GM23248 (cell line): ENCODE measurements around the gene LSM14B. TPM values are rescaled to one million over a fixed set of nuclear protein-coding genes. Genes with fewer than 3 reads are reported as not detected.

Experiments
- DNase-seq: peaks from one replicate; pipeline ENCODE4 v3.0.0-alpha.2; 2015
- H2AFZ ChIP-seq: fragments of 200-600 bp; sonication (generic); 2 replicates; pipeline ENCODE4 v1.6.1; 2016; ENCODE audit warnings: antibody characterized with exemption
- H3F3A ChIP-seq: fragments of 200-600 bp; sonication (generic); 2 replicates; pipeline ENCODE4 v1.6.1; 2016; ENCODE audit warnings: mild to moderate bottlenecking, antibody characterized with exemption, mixed run types; ENCODE audit not compliant: insufficient read depth
- H3K27ac ChIP-seq: fragments of 200-600 bp; sonication (generic); 2 replicates; pipeline ENCODE4 v1.5.1; 2016; ENCODE audit warnings: mild to moderate bottlenecking
- H3K27me3 ChIP-seq: fragments of 200-600 bp; sonication (generic); replicated peaks from 2 replicates; pipeline ENCODE4 v1.6.1; 2016; ENCODE audit warnings: mild to moderate bottlenecking; ENCODE audit not compliant: insufficient read depth
- H3K36me3 ChIP-seq: fragments of 200-600 bp; sonication (generic); 2 replicates; pipeline ENCODE4 v1.6.1; 2016; ENCODE audit warnings: low read depth, mild to moderate bottlenecking
- H3K4me1 ChIP-seq: fragments of 200-600 bp; sonication (generic); 2 replicates; pipeline ENCODE4 v1.6.1; 2016; ENCODE audit warnings: mild to moderate bottlenecking; ENCODE audit not compliant: insufficient read depth
- H3K4me2 ChIP-seq: fragments of 200-600 bp; sonication (generic); one replicate; pipeline ENCODE4 v1.6.1; 2016; ENCODE audit warnings: mild to moderate bottlenecking; ENCODE audit not compliant: unreplicated experiment
- H3K4me3 ChIP-seq: fragments of 200-600 bp; sonication (generic); 2 replicates; pipeline ENCODE4 v1.5.1; 2016; ENCODE audit warnings: mild to moderate bottlenecking
- H3K79me2 ChIP-seq: fragments of 200-600 bp; sonication (generic); 2 replicates; pipeline ENCODE4 v1.6.1; 2016; ENCODE audit warnings: mild to moderate bottlenecking; ENCODE audit not compliant: insufficient read depth
- H3K9ac ChIP-seq: fragments of 200-600 bp; sonication (generic); 2 replicates; pipeline ENCODE4 v1.6.1; 2016; ENCODE audit warnings: mild to moderate bottlenecking
- H3K9me2 ChIP-seq: fragments of 200-600 bp; sonication (generic); 2 replicates; pipeline ENCODE4 v1.6.1; 2016; ENCODE audit warnings: mixed run types, mild to moderate bottlenecking, moderate library complexity; ENCODE audit not compliant: insufficient read depth
- H3K9me3 ChIP-seq: fragments of 200-600 bp; sonication (generic); one replicate; pipeline ENCODE4 v1.6.1; 2017; ENCODE audit warnings: low read depth
- H4K20me1 ChIP-seq: fragments of 200-600 bp; sonication (generic); 2 replicates; pipeline ENCODE4 v1.6.0; 2016; ENCODE audit not compliant: insufficient read depth
- EZH2 ChIP-seq: fragments of 200-600 bp; sonication (generic); IDR thresholded peaks from 2 replicates; pipeline ENCODE4 v1.6.1; 2018; ENCODE audit warnings: antibody characterized with exemption, mild to moderate bottlenecking; ENCODE audit not compliant: insufficient read depth, poor library complexity, severe bottlenecking
- EZH2phosphoT487 ChIP-seq: fragments of 200-600 bp; sonication (generic); IDR thresholded peaks from 2 replicates; pipeline ENCODE4 v1.6.1; 2018; ENCODE audit warnings: antibody characterized with exemption, moderate library complexity, mild to moderate bottlenecking, low read depth; ENCODE audit not compliant: insufficient read depth
- WGBS, 2 experiments: methylation state at CpG; one replicate each; pipeline ENCODE4 v1.1.6; 2015 to 2017; ENCODE audit warnings: low lambda C conversion rate in 2 of 2, low coverage in 1 of 2; ENCODE audit errors: missing lambda C conversion rate in 2 of 2; 5-methylcytosine and 5-hydroxymethylcytosine counted together
- in situ Hi-C: fragments of 300-500 bp; cut with MboI; formaldehyde crosslinking; loops from 2 replicates; pipeline ENCODE4 v1.15.0; 2020
- polyA plus RNA-seq: library from polyadenylated mRNA; unstranded; fragments of >200 nt; fragmentation: Nextera tagmentation; extraction: Ambion mirVana; gene quantifications from 2 replicates; pipeline ENCODE4 v1.2.1, GENCODE V29; 2016
- total RNA-seq: library from RNA; depleted of rRNA; stranded (reverse); fragments of >200 nt; shearing (Covaris generic); gene quantifications from 2 replicates; pipeline ENCODE4 v1.2.3, GENCODE V29; 2014

Gene LSM14B
- total and polyA plus RNA-seq, 2 experiments from 2014 or later = 1.3 to 28.0 TPM

DNA sequence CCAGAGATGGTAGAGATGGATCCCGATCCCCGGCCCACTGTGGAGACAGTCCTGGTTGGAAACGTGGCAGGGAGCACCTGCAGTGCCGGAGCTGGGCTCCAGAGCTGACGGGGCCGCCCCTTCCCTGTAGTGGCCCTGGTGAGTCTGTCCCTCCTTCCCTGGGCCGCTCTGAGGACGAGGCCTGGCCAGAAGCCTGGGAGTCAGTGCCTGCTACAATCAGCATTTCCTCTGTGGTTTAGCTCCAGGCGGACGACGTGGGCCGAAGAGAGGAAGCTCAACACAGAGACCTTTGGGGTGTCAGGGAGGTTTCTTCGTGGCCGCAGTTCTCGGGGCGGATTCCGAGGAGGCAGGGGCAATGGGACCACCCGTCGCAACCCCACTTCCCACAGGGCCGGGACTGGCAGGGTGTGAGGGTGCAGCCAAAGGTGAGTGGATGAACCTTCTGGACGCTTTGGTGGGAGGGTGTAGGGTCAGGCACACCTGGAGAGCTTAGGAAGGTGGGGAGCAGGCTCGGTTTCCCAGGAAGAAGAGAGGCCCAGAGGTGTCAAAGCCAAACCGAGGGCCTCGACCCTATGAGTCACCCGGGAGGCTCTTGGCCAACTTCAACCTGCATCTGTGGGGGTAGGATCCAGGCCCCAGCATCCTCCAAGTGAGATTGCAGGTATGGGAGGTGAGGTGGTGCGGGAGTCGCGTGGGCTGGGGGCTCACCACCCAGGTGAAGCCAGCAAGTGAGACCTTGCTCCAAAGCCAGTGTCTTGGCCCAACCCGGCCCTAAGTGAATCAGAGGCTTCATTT is 11.0 kb downstream of the LSM14B start:
- no peak overlapping the region for H3K27ac ChIP-seq
- peaks cover 46% of the 10 kb centered on the region for H3K36me3 ChIP-seq
- no peak overlapping the region for H3K4me2 ChIP-seq
- peaks cover 39% of the 10 kb centered on the region for H3K79me2 ChIP-seq
- H2AFZ ChIP-seq = no peak overlapping the region
- H3K9me3 ChIP-seq = no peaks in the 10 kb centered on the region
- no peaks in the 10 kb centered on the region; the same call in 1 of the 2 replicates for H4K20me1 ChIP-seq
- no peaks in the 10 kb centered on the region for H3K9me2 ChIP-seq
- H3K9ac ChIP-seq = no peak overlapping the region
- in situ Hi-C loops = loop anchor here (10.0 kb wide), 1 partner anchor 108 kb away; no protein-coding TSS in a partner anchor
- no peak overlapping the region for H3K4me3 ChIP-seq
- no peaks in the 10 kb centered on the region for H3K4me1 ChIP-seq
- no peaks in the 10 kb centered on the region for H3K27me3 ChIP-seq
- WGBS, 2 experiments = 79 to 81% methylated on average over 27 to 29 of the region's 29 CpGs
- peaks cover 40% of the 10 kb centered on the region for H3F3A ChIP-seq
- TF ChIP-seq EZH2phosphoT487 (no peak), EZH2 (no peak)
- DNase-seq = no peak

DNA sequence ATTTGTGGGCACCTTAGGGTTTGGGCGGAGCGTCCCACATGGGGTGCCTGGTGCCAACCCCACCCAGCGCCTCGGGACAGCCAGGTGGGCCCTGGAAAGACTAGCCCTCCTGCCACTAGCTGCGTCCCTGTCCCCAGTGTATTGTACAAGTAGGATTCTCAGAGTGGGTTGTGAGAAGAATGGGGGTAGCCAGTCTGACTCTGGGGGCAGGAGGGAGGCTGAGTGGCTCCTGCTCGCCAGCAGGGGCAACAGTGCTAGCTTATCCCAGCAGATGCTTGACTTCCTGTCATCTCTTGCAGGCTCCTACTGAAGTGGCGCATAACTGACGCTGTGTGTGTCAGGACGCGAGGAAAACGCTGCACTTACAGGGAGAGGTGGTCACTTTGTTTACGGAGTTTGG is 11.6 kb downstream of the LSM14B start:
- H4K20me1 ChIP-seq = no peaks in the 10 kb centered on the region; the same call in 1 of the 2 replicates
- TF ChIP-seq EZH2 = no peak
- no peak for TF ChIP-seq EZH2phosphoT487
- WGBS, 2 experiments = 81 to 82% methylated on average over 12 of the region's 12 CpGs
- no peaks in the 10 kb centered on the region for H3K4me1 ChIP-seq
- H3K27me3 ChIP-seq = no peaks in the 10 kb centered on the region
- no peak overlapping the region for H3K9ac ChIP-seq
- H3K9me3 ChIP-seq = no peaks in the 10 kb centered on the region
- in situ Hi-C loops = loop anchor here (10.0 kb wide), 1 partner anchor 109 kb away; no protein-coding TSS in a partner anchor
- peaks cover 45% of the 10 kb centered on the region for H3K79me2 ChIP-seq
- H3F3A ChIP-seq = peaks cover 40% of the 10 kb centered on the region
- H3K36me3 ChIP-seq = peaks cover 49% of the 10 kb centered on the region
- no peak overlapping the region for H2AFZ ChIP-seq
- no peak overlapping the region for H3K27ac ChIP-seq
- no peak for DNase-seq
- H3K4me3 ChIP-seq = no peak overlapping the region
- no peak overlapping the region for H3K4me2 ChIP-seq
- H3K9me2 ChIP-seq = no peaks in the 10 kb centered on the region

DNA sequence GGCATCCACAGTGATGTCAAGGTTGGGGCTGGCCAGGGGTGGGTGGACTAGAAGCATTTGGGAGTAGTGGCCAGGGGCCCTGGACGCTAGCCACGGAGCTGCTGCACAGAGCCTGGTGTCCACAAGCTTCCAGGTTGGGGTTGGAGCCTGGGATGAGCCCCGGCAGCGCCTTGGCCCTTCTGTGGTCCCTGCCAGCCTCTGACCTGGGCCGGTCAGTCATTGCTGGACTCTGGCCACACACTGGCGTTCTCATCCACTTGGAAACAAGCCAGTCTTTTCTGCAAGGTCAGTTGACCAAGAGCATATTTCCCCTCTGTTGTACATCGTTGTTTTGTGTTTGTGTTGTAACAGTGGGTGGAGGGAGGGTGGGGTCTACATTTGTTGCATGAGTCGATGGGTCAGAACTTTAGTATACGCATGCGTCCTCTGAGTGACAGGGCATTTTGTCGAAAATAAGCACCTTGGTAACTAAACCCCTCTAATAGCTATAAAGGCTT is 12.5 kb downstream of the LSM14B start:
- in situ Hi-C loops = loop anchor here (10.0 kb wide), 1 partner anchor 110 kb away; no protein-coding TSS in a partner anchor
- Histone ChIP-seq H2AFZ (no peak overlapping the region), H3K4me2 (no peak overlapping the region), H3K79me2 (peaks cover 54% of the 10 kb centered on the region), H3K4me3 (no peak overlapping the region), H3K4me1 (no peaks in the 10 kb centered on the region), H3K9me2 (no peaks in the 10 kb centered on the region), H3K27ac (peak overlapping the region; percentile 15; the same call in 1 of the 2 replicates), H3K36me3 (peaks cover 58% of the 10 kb centered on the region), H3F3A (peaks cover 40% of the 10 kb centered on the region), H3K9me3 (no peaks in the 10 kb centered on the region), H3K27me3 (no peaks in the 10 kb centered on the region), H4K20me1 (no peaks in the 10 kb centered on the region; the same call in 1 of the 2 replicates), H3K9ac (no peak overlapping the region)
- peak; percentile 48 for DNase-seq
- WGBS, 2 experiments = 65 to 71% methylated on average over 10 to 11 of the region's 11 CpGs
- TF ChIP-seq EZH2phosphoT487 (no peak), EZH2 (no peak)

DNA sequence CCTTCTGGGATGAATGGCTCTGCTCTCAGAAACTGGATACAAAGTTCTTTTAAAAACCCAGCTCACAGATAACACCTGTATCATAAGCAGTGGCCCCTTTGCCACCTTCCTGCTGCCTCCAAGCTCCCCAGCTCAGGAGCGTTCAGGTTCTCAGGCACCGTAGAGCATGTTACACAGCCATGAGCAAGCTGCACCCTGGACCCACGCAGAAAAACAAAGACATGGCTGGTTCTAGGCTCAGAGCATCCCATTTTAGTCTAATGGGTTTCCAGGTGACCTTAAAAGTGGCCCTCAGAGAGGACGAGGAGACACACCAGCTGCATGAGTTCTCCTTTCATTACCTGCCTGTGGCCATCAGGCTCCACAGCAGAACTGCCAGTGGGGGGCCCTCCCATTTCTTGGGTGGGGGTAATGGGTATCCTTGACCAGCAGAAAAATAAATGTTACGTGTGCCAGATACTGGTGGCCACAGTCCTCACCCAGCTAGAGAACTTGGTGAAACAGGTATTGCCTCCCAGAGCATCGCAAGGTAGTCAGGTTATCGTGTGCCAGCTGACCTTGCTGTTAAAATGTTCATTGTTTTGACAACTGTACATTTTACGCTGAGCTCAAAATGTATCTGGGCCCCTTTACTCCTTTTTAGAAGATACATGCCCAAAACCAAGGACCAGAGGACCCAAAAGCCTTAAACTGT is 13.4 kb downstream of the LSM14B start:
- Histone ChIP-seq H3K79me2 (peaks cover 64% of the 10 kb centered on the region), H4K20me1 (peaks cover 6% of the 10 kb centered on the region; the same call in 1 of the 2 replicates), H3K9ac (no peak overlapping the region), H3K4me1 (peaks cover 3% of the 10 kb centered on the region; the same call in 1 of the 2 replicates), H3K27ac (no peak overlapping the region; the same call in 1 of the 2 replicates), H3K9me2 (no peaks in the 10 kb centered on the region), H3K9me3 (no peaks in the 10 kb centered on the region), H3K36me3 (peaks cover 57% of the 10 kb centered on the region), H3K27me3 (no peaks in the 10 kb centered on the region), H3K4me3 (no peak overlapping the region), H2AFZ (no peak overlapping the region), H3F3A (peaks cover 49% of the 10 kb centered on the region), H3K4me2 (no peak overlapping the region)
- in situ Hi-C loops = loop anchor here (10.0 kb wide), 1 partner anchor 111 kb away; no protein-coding TSS in a partner anchor
- DNase-seq = no peak
- WGBS, 2 experiments = 93% methylated on average over 8 of the region's 8 CpGs
- TF ChIP-seq EZH2phosphoT487 (no peak), EZH2 (no peak)
